SK-N-SH (cell line): ENCODE data around the gene MIF. TPM values are rescaled to one million over a fixed set of nuclear protein-coding genes. Genes with fewer than 3 reads are reported as not detected.

ENCODE experiments used
- CTCF ChIA-PET: fragments of 300-600, 350-600 bp; formaldehyde crosslinking; extraction: SDS; loops from one replicate; lab custom pipeline; 2021; lab: Yijun Ruan, JAX
- POLR2A ChIA-PET: fragments of 350-600 bp; sonication (Branson Sonifier 250); formaldehyde crosslinking; extraction: SDS; loops from one replicate; lab custom pipeline; 2020; ENCODE audit warnings: antibody characterized with exemption, inconsistent platforms; lab: Yijun Ruan, JAX
- DNase-seq: peaks from one replicate; pipeline ENCODE4 v3.0.0; 2012
- H2AFZ ChIP-seq: fragments of 200-600 bp; sonication (generic); 2 replicates; pipeline ENCODE4 v1.8.1; 2016; ENCODE audit warnings: antibody characterized with exemption, mild to moderate bottlenecking, low read depth
- H3F3A ChIP-seq: fragments of 200-600 bp; sonication (generic); replicated peaks from 2 replicates; pipeline ENCODE3; 2016; ENCODE audit warnings: antibody characterized with exemption, mild to moderate bottlenecking; ENCODE audit not compliant: insufficient read depth
- H3K27ac ChIP-seq, 2 experiments: fragments of 200-500 bp in 1 of 2; fragments of 200-600 bp in 1 of 2; sonication (Bioruptor generic) in 1 of 2; sonication (generic), shearing (Covaris generic) in 1 of 2; 2 replicates each; pipeline versions ENCODE4 v1.5.1 to v1.6.1; 2014 to 2016; ENCODE audit warnings: low read depth in 2 of 2, inconsistent platforms in 1 of 2, low read length in 1 of 2, mild to moderate bottlenecking in 1 of 2, mixed read lengths in 1 of 2
- H3K27me3 ChIP-seq: fragments of 200-600 bp; sonication (generic), shearing (Covaris generic); 2 replicates; pipeline ENCODE4 v1.6.1; 2016; ENCODE audit warnings: mixed run types; ENCODE audit not compliant: insufficient read depth
- H3K36me3 ChIP-seq, 2 experiments: fragments of 200-500 bp in 1 of 2; fragments of 200-600 bp in 1 of 2; sonication (Bioruptor generic) in 1 of 2; sonication (generic) in 1 of 2; replicated peaks in 1 of 2; 2 replicates each; pipeline versions ENCODE3 to v1.5.1; 2014 to 2016; ENCODE audit warnings: low read length in 1 of 2, mild to moderate bottlenecking in 1 of 2; ENCODE audit not compliant: insufficient read depth in 2 of 2, control insufficient read depth in 1 of 2
- H3K4me1 ChIP-seq, 2 experiments: fragments of 200-500 bp in 1 of 2; fragments of 200-600 bp in 1 of 2; sonication (Bioruptor generic) in 1 of 2; sonication (generic), shearing (Covaris generic) in 1 of 2; 2 replicates each; pipeline versions ENCODE4 v1.5.1 to v1.6.1; 2014 to 2016; ENCODE audit warnings: low read depth in 1 of 2, low read length in 1 of 2, mixed run types in 1 of 2; ENCODE audit not compliant: insufficient read depth in 2 of 2, control insufficient read depth in 1 of 2
- H3K4me2 ChIP-seq: fragments of 200-600 bp; sonication (generic), shearing (Covaris generic); 2 replicates; pipeline ENCODE4 v1.6.1; 2017; ENCODE audit warnings: mixed run types
- H3K4me3 ChIP-seq, 2 experiments: fragments of 200-500 bp in 1 of 2; fragments of 200-600 bp in 1 of 2; sonication (Bioruptor generic) in 1 of 2; sonication (generic), shearing (Covaris generic) in 1 of 2; 2 replicates each; pipeline versions ENCODE4 v1.5.1 to v1.8.1; 2014 to 2016; ENCODE audit warnings: low read depth in 2 of 2, inconsistent platforms in 1 of 2, low read length in 1 of 2, mild to moderate bottlenecking in 1 of 2, mixed read lengths in 1 of 2, moderate library complexity in 1 of 2
- H3K79me2 ChIP-seq: fragments of 200-600 bp; sonication (generic); 2 replicates; pipeline ENCODE4 v1.8.1; 2017; ENCODE audit warnings: mild to moderate bottlenecking; ENCODE audit not compliant: insufficient read depth
- H3K9ac ChIP-seq: fragments of 200-600 bp; sonication (generic); 2 replicates; pipeline ENCODE4 v1.6.1; 2017; ENCODE audit warnings: mixed run types
- H3K9me2 ChIP-seq: fragments of 200-600 bp; sonication (generic); 2 replicates; pipeline ENCODE4 v1.6.1; 2017; ENCODE audit warnings: mixed run types
- H3K9me3 ChIP-seq: fragments of 200-600 bp; sonication (generic); 2 replicates; pipeline ENCODE4 v1.6.1; 2017; ENCODE audit warnings: mixed run types, mild to moderate bottlenecking, moderate library complexity
- H4K20me1 ChIP-seq: fragments of 200-600 bp; sonication (generic); 2 replicates; pipeline ENCODE4 v1.6.1; 2017; ENCODE audit warnings: mild to moderate bottlenecking, mixed run types; ENCODE audit not compliant: insufficient read depth
- CHD2 ChIP-seq: fragments of 150-350 bp; IDR thresholded peaks from 2 replicates; pipeline ENCODE4 v1.6.1; 2018; ENCODE audit warnings: low read length; ENCODE audit not compliant: partially characterized antibody
- ELF1 ChIP-seq: IDR thresholded peaks from 2 replicates; pipeline ENCODE4 v1.4.0; 2012
- EP300 ChIP-seq, 2 experiments: IDR thresholded peaks; 2 replicates each; pipeline versions ENCODE4 v1.4.0 to v1.6.1; 2012; ENCODE audit warnings: borderline replicate concordance in 1 of 2, low read depth in 1 of 2, low read length in 1 of 2
- EZH2phosphoT487 ChIP-seq: fragments of 200-600 bp; sonication (generic); IDR thresholded peaks from 2 replicates; pipeline ENCODE4 v1.6.1; 2017; ENCODE audit warnings: low read depth, mixed run types, mild to moderate bottlenecking, antibody characterized with exemption, moderate library complexity, borderline replicate concordance
- FOXJ3 ChIP-seq: sonication (generic); formaldehyde crosslinking; IDR thresholded peaks from 2 replicates; pipeline ENCODE4 v1.5.1; 2020; ENCODE audit warnings: mild to moderate bottlenecking, missing genetic modification reagents
- FOXM1 ChIP-seq: IDR thresholded peaks from 2 replicates; pipeline ENCODE4 v1.4.0; 2012; ENCODE audit warnings: low read depth, mild to moderate bottlenecking
- MEF2A ChIP-seq: IDR thresholded peaks from 2 replicates; pipeline ENCODE4 v1.4.0; 2012; ENCODE audit warnings: low read depth, borderline replicate concordance
- NFIC ChIP-seq: IDR thresholded peaks from 2 replicates; pipeline ENCODE4 v1.4.0; 2012; ENCODE audit warnings: borderline replicate concordance
- POLR2AphosphoS5 ChIP-seq: IDR thresholded peaks from 2 replicates; pipeline ENCODE4 v1.6.1; 2012; ENCODE audit warnings: low read depth, low read length
- RCOR1 ChIP-seq: fragments of 150-350 bp; IDR thresholded peaks from 2 replicates; pipeline ENCODE4 v1.6.1; 2017; ENCODE audit warnings: antibody characterized with exemption, low read length
- RFX5 ChIP-seq: IDR thresholded peaks from 2 replicates; pipeline ENCODE4 v1.6.1; 2012; ENCODE audit warnings: mild to moderate bottlenecking, improper control_type of control experiment, low read length
- SMC3 ChIP-seq: IDR thresholded peaks from 2 replicates; pipeline ENCODE4 v1.6.1; 2012; ENCODE audit warnings: low read depth, low read length, improper control_type of control experiment
- TAF1 ChIP-seq: IDR thresholded peaks from 2 replicates; pipeline ENCODE4 v1.6.1; 2012; ENCODE audit warnings: low read depth, mild to moderate bottlenecking, low read length, moderate library complexity, borderline replicate concordance
- TCF12 ChIP-seq: IDR thresholded peaks from 2 replicates; pipeline ENCODE4 v1.4.0; 2012
- YY1 ChIP-seq: IDR thresholded peaks from 2 replicates; pipeline ENCODE4 v1.4.0; 2012; ENCODE audit warnings: low read depth, mild to moderate bottlenecking
- ZBTB33 ChIP-seq: IDR thresholded peaks from 2 replicates; pipeline ENCODE4 v1.4.0; 2012; ENCODE audit warnings: low read depth, borderline replicate concordance
- WGBS: methylation state at CpG from one replicate; pipeline ENCODE4 v1.1.6; 2017; ENCODE audit warnings: low lambda C conversion rate; 5-methylcytosine and 5-hydroxymethylcytosine counted together
- polyA plus RNA-seq, 3 experiments: library from polyadenylated mRNA; depleted of rRNA; stranded (reverse); fragments of >200 nt; gene quantifications; 2 replicates each; pipeline ENCODE4 v1.2.3, GENCODE V29; 2012
- TF ChIP-seq, protein P1 (sequence below): IDR thresholded peaks from 2 replicates; pipeline ENCODE4 v1.6.1; 2012; ENCODE audit warnings: mild to moderate bottlenecking, low read depth, low read length, moderate library complexity
- TF ChIP-seq, protein P2 (sequence below): IDR thresholded peaks from 2 replicates; pipeline ENCODE4 v1.4.0; 2012; ENCODE audit warnings: low read depth
- TF ChIP-seq, protein P3 (sequence below): fragments of 150-350 bp; IDR thresholded peaks from 2 replicates; pipeline ENCODE4 v1.6.1; 2016; ENCODE audit warnings: mild to moderate bottlenecking, low read depth, low read length
- TF ChIP-seq, protein P4 (sequence below): IDR thresholded peaks from 2 replicates; pipeline ENCODE4 v1.4.0; 2012; ENCODE audit warnings: low read depth, borderline replicate concordance

The MIF gene
- polyA plus RNA-seq, 1 of the 3 experiments (the other 2 are of a cell fraction), result 565 TPM

DNA sequence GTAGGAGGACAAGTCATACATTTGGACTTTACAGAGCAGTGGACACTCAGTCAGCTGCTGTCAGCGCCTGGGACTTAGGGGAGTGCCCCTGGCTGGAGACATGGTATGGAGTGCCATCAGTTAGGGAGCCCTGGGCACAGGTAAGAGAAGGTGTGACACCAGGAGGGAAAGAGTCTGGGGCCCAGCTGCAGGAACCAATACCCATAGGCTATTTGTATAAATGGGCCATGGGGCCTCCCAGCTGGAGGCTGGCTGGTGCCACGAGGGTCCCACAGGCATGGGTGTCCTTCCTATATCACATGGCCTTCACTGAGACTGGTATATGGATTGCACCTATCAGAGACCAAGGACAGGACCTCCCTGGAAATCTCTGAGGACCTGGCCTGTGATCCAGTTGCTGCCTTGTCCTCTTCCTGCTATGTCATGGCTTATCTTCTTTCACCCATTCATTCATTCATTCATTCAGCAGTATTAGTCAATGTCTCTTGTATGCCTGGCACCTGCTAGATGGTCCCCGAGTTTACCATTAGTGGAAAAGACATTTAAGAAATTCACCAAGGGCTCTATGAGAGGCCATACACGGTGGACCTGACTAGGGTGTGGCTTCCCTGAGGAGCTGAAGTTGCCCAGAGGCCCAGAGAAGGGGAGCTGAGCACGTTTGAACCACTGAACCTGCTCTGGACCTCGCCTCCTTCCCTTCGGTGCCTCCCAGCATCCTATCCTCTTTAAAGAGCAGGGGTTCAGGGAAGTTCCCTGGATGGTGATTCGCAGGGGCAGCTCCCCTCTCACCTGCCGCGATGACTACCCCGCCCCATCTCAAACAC is 850 bp upstream of the MIF start:
- peak overlapping the region; percentile 79 to 85; a peak in 3 of 4 replicates for H3K4me3 ChIP-seq
- H3K27ac ChIP-seq, result peak overlapping the region; percentile 84 to 96
- peaks cover 9% of the 10 kb centered on the region for H3F3A ChIP-seq
- peak overlapping the region; percentile 95 for H3K9ac ChIP-seq
- H3K4me1 ChIP-seq, result peaks cover 15 to 33% of the 10 kb centered on the region in 2 experiments; a peak in 2 of 4 replicates
- ChIA-PET POLR2A (interaction anchor here (0.5 to 1.5 kb wide), 9 partner anchors 20 to 662 kb away, joined by 3 to 15 read pairs (median 3); partner anchors contain the start of genes GUCD1 and SLC2A11), CTCF (interaction anchor here (0.6 to 3.3 kb wide), 17 partner anchors 9 to 264 kb away, joined by 3 to 21 read pairs (median 7); partner anchors contain the start of gene SLC2A11)
- peak overlapping the region; percentile 89 for H3K4me2 ChIP-seq
- no peak for DNase-seq
- peaks cover 9% of the 10 kb centered on the region; the same call in 1 of the 2 replicates for H4K20me1 ChIP-seq
- peaks cover 20 to 21% of the 10 kb centered on the region in 2 experiments for H3K36me3 ChIP-seq
- WGBS, result 71% methylated on average over 10 of the region's 11 CpGs
- no peaks in the 10 kb centered on the region for H3K9me3 ChIP-seq
- H3K27me3 ChIP-seq, result no peaks in the 10 kb centered on the region
- peaks cover 25% of the 10 kb centered on the region; the same call in 1 of the 2 replicates for H3K79me2 ChIP-seq
- TF ChIP-seq RFX5 (no peak), POLR2AphosphoS5 (no peak), FOXM1 (no peak), FOXJ3 (CRISPR knock-in tag) (no peak), EZH2phosphoT487 (no peak), TCF12 (no peak), NFIC (no peak), YY1 (no peak), EP300 (IDR thresholded peaks at IDR 0.05; ENCODE audit: borderline replicate concordance in 1 of 2, low read depth in 1 of 2, low read length in 1 of 2) (no peak), CHD2 (no peak), ZBTB33 (no peak), ELF1 (no peak), SMC3 (no peak), TAF1 (no peak), RCOR1 (no peak), MEF2A (no peak)
- TF ChIP-seq, protein P1, sequence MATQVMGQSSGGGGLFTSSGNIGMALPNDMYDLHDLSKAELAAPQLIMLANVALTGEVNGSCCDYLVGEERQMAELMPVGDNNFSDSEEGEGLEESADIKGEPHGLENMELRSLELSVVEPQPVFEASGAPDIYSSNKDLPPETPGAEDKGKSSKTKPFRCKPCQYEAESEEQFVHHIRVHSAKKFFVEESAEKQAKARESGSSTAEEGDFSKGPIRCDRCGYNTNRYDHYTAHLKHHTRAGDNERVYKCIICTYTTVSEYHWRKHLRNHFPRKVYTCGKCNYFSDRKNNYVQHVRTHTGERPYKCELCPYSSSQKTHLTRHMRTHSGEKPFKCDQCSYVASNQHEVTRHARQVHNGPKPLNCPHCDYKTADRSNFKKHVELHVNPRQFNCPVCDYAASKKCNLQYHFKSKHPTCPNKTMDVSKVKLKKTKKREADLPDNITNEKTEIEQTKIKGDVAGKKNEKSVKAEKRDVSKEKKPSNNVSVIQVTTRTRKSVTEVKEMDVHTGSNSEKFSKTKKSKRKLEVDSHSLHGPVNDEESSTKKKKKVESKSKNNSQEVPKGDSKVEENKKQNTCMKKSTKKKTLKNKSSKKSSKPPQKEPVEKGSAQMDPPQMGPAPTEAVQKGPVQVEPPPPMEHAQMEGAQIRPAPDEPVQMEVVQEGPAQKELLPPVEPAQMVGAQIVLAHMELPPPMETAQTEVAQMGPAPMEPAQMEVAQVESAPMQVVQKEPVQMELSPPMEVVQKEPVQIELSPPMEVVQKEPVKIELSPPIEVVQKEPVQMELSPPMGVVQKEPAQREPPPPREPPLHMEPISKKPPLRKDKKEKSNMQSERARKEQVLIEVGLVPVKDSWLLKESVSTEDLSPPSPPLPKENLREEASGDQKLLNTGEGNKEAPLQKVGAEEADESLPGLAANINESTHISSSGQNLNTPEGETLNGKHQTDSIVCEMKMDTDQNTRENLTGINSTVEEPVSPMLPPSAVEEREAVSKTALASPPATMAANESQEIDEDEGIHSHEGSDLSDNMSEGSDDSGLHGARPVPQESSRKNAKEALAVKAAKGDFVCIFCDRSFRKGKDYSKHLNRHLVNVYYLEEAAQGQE, result no peak
- TF ChIP-seq, protein P2, sequence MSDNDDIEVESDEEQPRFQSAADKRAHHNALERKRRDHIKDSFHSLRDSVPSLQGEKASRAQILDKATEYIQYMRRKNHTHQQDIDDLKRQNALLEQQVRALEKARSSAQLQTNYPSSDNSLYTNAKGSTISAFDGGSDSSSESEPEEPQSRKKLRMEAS, result no peak
- TF ChIP-seq, protein P3, sequence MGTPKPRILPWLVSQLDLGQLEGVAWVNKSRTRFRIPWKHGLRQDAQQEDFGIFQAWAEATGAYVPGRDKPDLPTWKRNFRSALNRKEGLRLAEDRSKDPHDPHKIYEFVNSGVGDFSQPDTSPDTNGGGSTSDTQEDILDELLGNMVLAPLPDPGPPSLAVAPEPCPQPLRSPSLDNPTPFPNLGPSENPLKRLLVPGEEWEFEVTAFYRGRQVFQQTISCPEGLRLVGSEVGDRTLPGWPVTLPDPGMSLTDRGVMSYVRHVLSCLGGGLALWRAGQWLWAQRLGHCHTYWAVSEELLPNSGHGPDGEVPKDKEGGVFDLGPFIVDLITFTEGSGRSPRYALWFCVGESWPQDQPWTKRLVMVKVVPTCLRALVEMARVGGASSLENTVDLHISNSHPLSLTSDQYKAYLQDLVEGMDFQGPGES, result no peak
- TF ChIP-seq, protein P4, sequence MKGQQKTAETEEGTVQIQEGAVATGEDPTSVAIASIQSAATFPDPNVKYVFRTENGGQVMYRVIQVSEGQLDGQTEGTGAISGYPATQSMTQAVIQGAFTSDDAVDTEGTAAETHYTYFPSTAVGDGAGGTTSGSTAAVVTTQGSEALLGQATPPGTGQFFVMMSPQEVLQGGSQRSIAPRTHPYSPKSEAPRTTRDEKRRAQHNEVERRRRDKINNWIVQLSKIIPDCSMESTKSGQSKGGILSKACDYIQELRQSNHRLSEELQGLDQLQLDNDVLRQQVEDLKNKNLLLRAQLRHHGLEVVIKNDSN, result no peak
- TF ChIP-seq, all 33 proteins: peak for 0
- Histone ChIP-seq H2AFZ (peak overlapping the region; percentile 65), H3K9me2 (no peaks in the 10 kb centered on the region)
